ENCODE data around the gene OCEL1.
"Not testable (repeated sequence)": the region's sequence is repeated elsewhere in the genome, so short reads cannot be mapped to it uniquely, and the experiment has no call there.

Gene OCEL1

GRCh38 chr19:17183858-17184321 is 42.1 kb upstream of the OCEL1 start:
- no peak overlapping the region for H4K12ac ChIP-seq (ENCODE audit: low read depth, low read length)
- no peak overlapping the region for H2AFZ ChIP-seq (ENCODE audit: insufficient read depth, low read length, poor library complexity)
- H3K27ac ChIP-seq (ENCODE audit: low read depth, low read length) = no peak overlapping the region
- no CpG with 5 or more reads among the region's 11 CpGs for WGBS (ENCODE audit: extremely low coverage, insufficient coverage, insufficient read length)
- H3K14ac ChIP-seq (ENCODE audit: low read length) = no peak overlapping the region
- no peak overlapping the region for H2BK12ac ChIP-seq (ENCODE audit: low read length)
- no peaks in the 10 kb centered on the region for H3K79me2 ChIP-seq (ENCODE audit: control insufficient read depth, insufficient read depth, low read length, poor library complexity)
- H3K23ac ChIP-seq (ENCODE audit: low read length) = no peak overlapping the region
- H3K79me1 ChIP-seq (ENCODE audit: low read length) = no peaks in the 10 kb centered on the region
- no peaks in the 10 kb centered on the region for H3K9me3 ChIP-seq (ENCODE audit: insufficient read depth, low read depth, low read length)
- H3K4me1 ChIP-seq (ENCODE audit: control insufficient read depth in 1 of 2, insufficient read depth in 2 of 2, low read length in 2 of 2) = no peaks in the 10 kb centered on the region
- no peak overlapping the region for H3K4me3 ChIP-seq (ENCODE audit: low read depth, low read length)
- no peak overlapping the region for H4K8ac ChIP-seq (ENCODE audit: low read depth, low read length)
- H3K36me3 ChIP-seq (ENCODE audit: control insufficient read depth in 1 of 2, insufficient read depth in 2 of 2, low read length in 2 of 2) = peaks cover 55 to 68% of the 10 kb centered on the region in 2 experiments
- no peak overlapping the region for H2AK5ac ChIP-seq (ENCODE audit: low read length)
- H3K9ac ChIP-seq (ENCODE audit: low read length) = no peak overlapping the region
- H3K27me3 ChIP-seq (ENCODE audit: insufficient read depth, low read length) = no peaks in the 10 kb centered on the region
- no peak overlapping the region for H3K18ac ChIP-seq (ENCODE audit: low read length)
- no peak overlapping the region for H2BK5ac ChIP-seq (ENCODE audit: low read depth, low read length, poor library complexity)
- no peak for DNase-seq
- H3K4me2 ChIP-seq (ENCODE audit: low read length) = no peak overlapping the region
- H4K91ac ChIP-seq (ENCODE audit: low read depth, low read length) = no peak overlapping the region
- H2BK120ac ChIP-seq (ENCODE audit: insufficient read depth, low read length, poor library complexity) = no peak overlapping the region
- H3K4ac ChIP-seq (ENCODE audit: low read depth, low read length) = no peak overlapping the region

- Histone ChIP-seq H2AFZ (ENCODE audit: insufficient read depth, low read length, poor library complexity) (no peak overlapping the region), H3K9ac (ENCODE audit: low read length) (no peak overlapping the region), H3K27me3 (ENCODE audit: insufficient read depth, low read length) (no peaks in the 10 kb centered on the region), H3K79me2 (ENCODE audit: control insufficient read depth, insufficient read depth, low read length, poor library complexity) (no peaks in the 10 kb centered on the region), H4K8ac (ENCODE audit: low read depth, low read length) (no peak overlapping the region), H2BK12ac (ENCODE audit: low read length) (no peak overlapping the region), H3K9me3 (ENCODE audit: insufficient read depth, low read depth, low read length) (no peaks in the 10 kb centered on the region), H3K4ac (ENCODE audit: low read depth, low read length) (no peak overlapping the region), H3K23ac (ENCODE audit: low read length) (no peak overlapping the region), H4K12ac (ENCODE audit: low read depth, low read length) (no peak overlapping the region), H3K18ac (ENCODE audit: low read length) (no peak overlapping the region), H3K4me2 (ENCODE audit: low read length) (no peak overlapping the region), H3K36me3 (ENCODE audit: control insufficient read depth in 1 of 2, insufficient read depth in 2 of 2, low read length in 2 of 2) (peaks cover 58 to 70% of the 10 kb centered on the region in 2 experiments), H2BK5ac (ENCODE audit: low read depth, low read length, poor library complexity) (no peak overlapping the region), H3K27ac (ENCODE audit: low read depth, low read length) (no peak overlapping the region), H3K14ac (ENCODE audit: low read length) (no peak overlapping the region), H2AK5ac (ENCODE audit: low read length) (no peak overlapping the region), H3K4me1 (ENCODE audit: control insufficient read depth in 1 of 2, insufficient read depth in 2 of 2, low read length in 2 of 2) (no peaks in the 10 kb centered on the region), H3K4me3 (ENCODE audit: low read depth, low read length) (no peak overlapping the region), H4K91ac (ENCODE audit: low read depth, low read length) (no peak overlapping the region), H2BK120ac (ENCODE audit: insufficient read depth, low read length, poor library complexity) (no peak overlapping the region), H3K79me1 (ENCODE audit: low read length) (no peaks in the 10 kb centered on the region)
- peak in 1 of 2 donors; percentile 33 for DNase-seq
- no CpG with 5 or more reads among the region's 12 CpGs for WGBS (ENCODE audit: extremely low coverage, insufficient coverage, insufficient read length)
Measured at GRCh38 chr19:17184371-17184841, 41.6 kb upstream of the OCEL1 start.

DNA sequence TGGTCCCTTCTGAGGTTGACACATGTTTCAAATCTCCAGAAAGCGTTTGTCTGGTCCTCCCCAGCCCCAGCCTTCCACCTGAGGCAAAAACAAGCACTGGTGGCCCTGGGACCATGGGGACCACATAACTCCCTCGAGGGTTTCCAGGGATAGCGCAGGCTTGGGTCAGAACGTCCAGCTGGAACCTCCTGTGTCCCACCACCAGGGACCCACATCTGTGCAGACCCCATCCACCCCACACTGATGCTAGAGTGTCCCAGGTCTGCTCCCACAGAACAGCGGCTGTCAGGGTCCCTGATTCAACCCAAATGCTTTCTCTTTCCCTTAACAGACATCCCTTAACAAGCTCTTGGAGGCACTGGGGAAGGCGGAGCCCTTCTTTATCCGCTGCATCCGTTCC is 40.4 kb upstream of the OCEL1 start:
- WGBS (ENCODE audit: extremely low coverage, insufficient coverage, insufficient read length) = no CpG with 5 or more reads among the region's 8 CpGs
- no peak overlapping the region for H4K8ac ChIP-seq (ENCODE audit: low read depth, low read length)
- peaks cover 63 to 75% of the 10 kb centered on the region in 2 experiments for H3K36me3 ChIP-seq (ENCODE audit: control insufficient read depth in 1 of 2, insufficient read depth in 2 of 2, low read length in 2 of 2)
- no peak overlapping the region for H3K27ac ChIP-seq (ENCODE audit: low read depth, low read length)
- H3K9me3 ChIP-seq (ENCODE audit: insufficient read depth, low read depth, low read length) = no peaks in the 10 kb centered on the region
- H3K14ac ChIP-seq (ENCODE audit: low read length) = no peak overlapping the region
- no peak for DNase-seq
- no peaks in the 10 kb centered on the region for H3K27me3 ChIP-seq (ENCODE audit: insufficient read depth, low read length)
- H2AK5ac ChIP-seq (ENCODE audit: low read length) = no peak overlapping the region
- H2BK5ac ChIP-seq (ENCODE audit: low read depth, low read length, poor library complexity) = no peak overlapping the region
- no peak overlapping the region for H3K18ac ChIP-seq (ENCODE audit: low read length)
- H3K79me2 ChIP-seq (ENCODE audit: control insufficient read depth, insufficient read depth, low read length, poor library complexity) = no peaks in the 10 kb centered on the region
- H2AFZ ChIP-seq (ENCODE audit: insufficient read depth, low read length, poor library complexity) = no peak overlapping the region
- H3K79me1 ChIP-seq (ENCODE audit: low read length) = no peaks in the 10 kb centered on the region
- no peak overlapping the region for H2BK120ac ChIP-seq (ENCODE audit: insufficient read depth, low read length, poor library complexity)
- no peak overlapping the region for H4K91ac ChIP-seq (ENCODE audit: low read depth, low read length)
- no peak overlapping the region for H3K4me3 ChIP-seq (ENCODE audit: low read depth, low read length)
- no peak overlapping the region for H4K12ac ChIP-seq (ENCODE audit: low read depth, low read length)
- no peak overlapping the region for H2BK12ac ChIP-seq (ENCODE audit: low read length)
- H3K4me2 ChIP-seq (ENCODE audit: low read length) = no peak overlapping the region
- H3K4me1 ChIP-seq (ENCODE audit: control insufficient read depth in 1 of 2, insufficient read depth in 2 of 2, low read length in 2 of 2) = no peaks in the 10 kb centered on the region
- H3K9ac ChIP-seq (ENCODE audit: low read length) = no peak overlapping the region
- no peak overlapping the region for H3K23ac ChIP-seq (ENCODE audit: low read length)
- no peak overlapping the region for H3K4ac ChIP-seq (ENCODE audit: low read depth, low read length)

DNA sequence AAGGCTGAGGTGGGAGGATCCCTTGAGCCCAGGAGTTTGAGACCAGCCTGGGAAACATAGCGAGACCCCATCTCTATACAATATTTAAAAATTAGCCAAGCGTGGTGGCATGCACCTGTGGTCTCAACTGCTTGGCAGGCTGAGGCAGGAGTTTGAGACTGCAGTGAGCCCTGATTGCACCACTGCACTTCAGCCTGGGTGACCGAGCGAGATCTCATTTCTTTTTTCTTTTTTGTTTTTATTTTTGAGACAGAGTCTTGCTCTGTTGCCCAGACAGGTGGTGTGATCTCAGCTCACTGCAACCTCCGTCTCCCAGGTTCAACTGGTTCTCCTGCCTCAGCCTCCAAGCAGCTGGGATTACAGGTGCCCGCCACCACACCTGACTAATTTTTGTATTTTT is 34.3 kb upstream of the OCEL1 start:
- H3K79me1 ChIP-seq (ENCODE audit: low read length); H3K4me3 ChIP-seq (ENCODE audit: low read depth, low read length); H2AFZ ChIP-seq (ENCODE audit: insufficient read depth, low read length, poor library complexity); H3K4me2 ChIP-seq (ENCODE audit: low read length); H3K9me3 ChIP-seq (ENCODE audit: insufficient read depth, low read depth, low read length); H3K9ac ChIP-seq (ENCODE audit: low read length); H4K12ac ChIP-seq (ENCODE audit: low read depth, low read length); H2BK12ac ChIP-seq (ENCODE audit: low read length); H3K79me2 ChIP-seq (ENCODE audit: control insufficient read depth, insufficient read depth, low read length, poor library complexity); H3K23ac ChIP-seq (ENCODE audit: low read length); H2BK120ac ChIP-seq (ENCODE audit: insufficient read depth, low read length, poor library complexity); H4K8ac ChIP-seq (ENCODE audit: low read depth, low read length); H3K18ac ChIP-seq (ENCODE audit: low read length); H3K27ac ChIP-seq (ENCODE audit: low read depth, low read length); H2BK5ac ChIP-seq (ENCODE audit: low read depth, low read length, poor library complexity); H3K4ac ChIP-seq (ENCODE audit: low read depth, low read length); H3K27me3 ChIP-seq (ENCODE audit: insufficient read depth, low read length); H3K14ac ChIP-seq (ENCODE audit: low read length); H3K4me1 ChIP-seq (ENCODE audit: control insufficient read depth in 1 of 2, insufficient read depth in 2 of 2, low read length in 2 of 2); H2AK5ac ChIP-seq (ENCODE audit: low read length); DNase-seq; H4K91ac ChIP-seq (ENCODE audit: low read depth, low read length): not testable (repeated sequence)
- H3K36me3 ChIP-seq (ENCODE audit: control insufficient read depth in 1 of 2, insufficient read depth in 2 of 2, low read length in 2 of 2) = peaks cover 70 to 81% of the 10 kb centered on the region in 2 experiments
- no CpG with 5 or more reads among the region's 6 CpGs for WGBS (ENCODE audit: extremely low coverage, insufficient coverage, insufficient read length)
